Gastrocnemius medialis (tissue), 4 donors: ENCODE results near the gene ROCK1.

Experiments
- POLR2A ChIP-seq, 2 donors: fragments of 450-650 bp; IDR thresholded peaks; one replicate each; pipeline ENCODE4 v1.6.1; 2017; ENCODE audit warnings: antibody characterized with exemption in 2 of 2, mild to moderate bottlenecking in 2 of 2, moderate library complexity in 2 of 2
- TF ChIP-seq, protein P1 (sequence below), 5 experiments: fragments of 450-650 bp in 3 of 5; fragments of 200-600 bp in 2 of 5; sonication (generic) in 2 of 5; IDR thresholded peaks in 4 of 5; conservative IDR thresholded peaks in 1 of 5; 1 replicate in 4 of 5; 2 replicates in 1 of 5; pipeline ENCODE4 v1.5.1; 2016 to 2019; ENCODE audit warnings: antibody characterized with exemption in 5 of 5, mild to moderate bottlenecking in 3 of 5, moderate library complexity in 3 of 5

DNA sequence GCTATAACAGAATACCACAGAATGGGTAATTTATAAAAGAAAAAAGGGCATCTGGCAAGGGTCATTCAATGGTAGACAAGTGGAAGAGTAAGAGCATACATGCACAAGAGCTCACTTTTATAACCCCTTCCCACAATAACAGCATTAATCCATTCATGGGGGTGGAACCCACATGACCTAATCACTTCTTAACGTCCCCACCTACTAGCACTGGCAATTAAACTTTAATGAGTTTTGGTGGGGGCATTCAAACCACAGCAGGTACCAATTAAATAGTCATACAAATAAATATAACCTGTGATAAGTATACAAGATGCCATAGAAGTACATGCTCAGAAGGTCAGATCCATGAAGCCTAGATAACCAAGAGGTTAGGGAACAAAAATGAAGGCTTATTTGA, 48.6 kb downstream of the ROCK1 start:
- TF ChIP-seq, protein P1, sequence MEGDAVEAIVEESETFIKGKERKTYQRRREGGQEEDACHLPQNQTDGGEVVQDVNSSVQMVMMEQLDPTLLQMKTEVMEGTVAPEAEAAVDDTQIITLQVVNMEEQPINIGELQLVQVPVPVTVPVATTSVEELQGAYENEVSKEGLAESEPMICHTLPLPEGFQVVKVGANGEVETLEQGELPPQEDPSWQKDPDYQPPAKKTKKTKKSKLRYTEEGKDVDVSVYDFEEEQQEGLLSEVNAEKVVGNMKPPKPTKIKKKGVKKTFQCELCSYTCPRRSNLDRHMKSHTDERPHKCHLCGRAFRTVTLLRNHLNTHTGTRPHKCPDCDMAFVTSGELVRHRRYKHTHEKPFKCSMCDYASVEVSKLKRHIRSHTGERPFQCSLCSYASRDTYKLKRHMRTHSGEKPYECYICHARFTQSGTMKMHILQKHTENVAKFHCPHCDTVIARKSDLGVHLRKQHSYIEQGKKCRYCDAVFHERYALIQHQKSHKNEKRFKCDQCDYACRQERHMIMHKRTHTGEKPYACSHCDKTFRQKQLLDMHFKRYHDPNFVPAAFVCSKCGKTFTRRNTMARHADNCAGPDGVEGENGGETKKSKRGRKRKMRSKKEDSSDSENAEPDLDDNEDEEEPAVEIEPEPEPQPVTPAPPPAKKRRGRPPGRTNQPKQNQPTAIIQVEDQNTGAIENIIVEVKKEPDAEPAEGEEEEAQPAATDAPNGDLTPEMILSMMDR (IDR thresholded peaks at IDR 0.05 in 4 of 5, conservative IDR thresholded peaks at IDR 0.05 in 1 of 5): no peak
- TF ChIP-seq POLR2A (IDR thresholded peaks at IDR 0.05): no peak
